ENCODE data around the gene COL15A1.

The COL15A1 gene

DNA sequence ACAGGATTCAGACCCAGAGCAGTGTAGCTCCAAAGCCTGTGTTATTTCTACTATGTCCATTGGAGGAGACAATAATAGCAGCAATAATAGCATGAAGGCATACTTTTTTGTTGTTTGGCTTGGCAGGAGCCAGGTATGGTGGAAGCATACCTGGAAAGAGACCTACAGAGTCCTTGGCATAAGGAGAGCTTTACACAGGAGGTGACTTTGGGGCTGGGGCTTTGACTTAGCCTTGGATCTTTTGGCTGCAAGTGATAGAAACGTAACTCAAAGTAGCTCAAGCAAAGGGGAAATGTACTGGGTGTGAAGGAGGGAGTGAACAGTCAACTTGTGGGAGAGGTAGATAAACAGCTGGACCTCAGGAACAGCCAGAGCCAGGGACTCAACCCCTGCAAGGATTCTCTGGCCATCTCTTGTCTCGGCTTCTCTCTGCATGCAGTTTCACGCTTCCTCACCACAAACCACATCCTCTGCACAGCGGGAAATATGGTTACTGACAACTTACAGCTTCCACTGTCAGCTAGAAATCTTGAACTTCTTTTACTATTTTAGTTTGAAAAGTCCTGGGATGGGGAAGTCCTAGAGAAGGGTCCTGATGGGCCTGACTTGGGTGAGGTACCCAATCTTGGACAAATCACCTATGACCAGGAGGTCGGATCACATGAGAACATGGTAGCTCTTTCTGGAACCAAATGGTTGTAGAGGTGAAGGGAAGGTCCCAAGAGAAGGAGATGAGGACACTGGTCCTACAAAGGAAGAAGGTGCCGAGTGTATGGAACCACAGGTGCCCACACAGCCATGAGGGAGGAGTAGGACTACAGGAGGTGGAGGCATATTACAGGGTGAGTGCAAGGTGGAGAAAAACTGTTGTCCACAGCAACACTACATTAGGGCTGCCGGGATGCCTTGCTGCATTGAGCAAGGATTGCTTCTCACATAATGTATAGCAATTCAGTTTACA is 114.2 kb downstream of the COL15A1 start:
- DNase-seq (ENCODE audit: low read depth), result no peak
- TF ChIP-seq, protein P1, sequence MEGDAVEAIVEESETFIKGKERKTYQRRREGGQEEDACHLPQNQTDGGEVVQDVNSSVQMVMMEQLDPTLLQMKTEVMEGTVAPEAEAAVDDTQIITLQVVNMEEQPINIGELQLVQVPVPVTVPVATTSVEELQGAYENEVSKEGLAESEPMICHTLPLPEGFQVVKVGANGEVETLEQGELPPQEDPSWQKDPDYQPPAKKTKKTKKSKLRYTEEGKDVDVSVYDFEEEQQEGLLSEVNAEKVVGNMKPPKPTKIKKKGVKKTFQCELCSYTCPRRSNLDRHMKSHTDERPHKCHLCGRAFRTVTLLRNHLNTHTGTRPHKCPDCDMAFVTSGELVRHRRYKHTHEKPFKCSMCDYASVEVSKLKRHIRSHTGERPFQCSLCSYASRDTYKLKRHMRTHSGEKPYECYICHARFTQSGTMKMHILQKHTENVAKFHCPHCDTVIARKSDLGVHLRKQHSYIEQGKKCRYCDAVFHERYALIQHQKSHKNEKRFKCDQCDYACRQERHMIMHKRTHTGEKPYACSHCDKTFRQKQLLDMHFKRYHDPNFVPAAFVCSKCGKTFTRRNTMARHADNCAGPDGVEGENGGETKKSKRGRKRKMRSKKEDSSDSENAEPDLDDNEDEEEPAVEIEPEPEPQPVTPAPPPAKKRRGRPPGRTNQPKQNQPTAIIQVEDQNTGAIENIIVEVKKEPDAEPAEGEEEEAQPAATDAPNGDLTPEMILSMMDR (conservative IDR thresholded peaks at IDR 0.05; ENCODE audit: low read depth, low read length), result no peak
- H3K4me3 ChIP-seq (ENCODE audit: low read length), result no peak overlapping the region

DNA sequence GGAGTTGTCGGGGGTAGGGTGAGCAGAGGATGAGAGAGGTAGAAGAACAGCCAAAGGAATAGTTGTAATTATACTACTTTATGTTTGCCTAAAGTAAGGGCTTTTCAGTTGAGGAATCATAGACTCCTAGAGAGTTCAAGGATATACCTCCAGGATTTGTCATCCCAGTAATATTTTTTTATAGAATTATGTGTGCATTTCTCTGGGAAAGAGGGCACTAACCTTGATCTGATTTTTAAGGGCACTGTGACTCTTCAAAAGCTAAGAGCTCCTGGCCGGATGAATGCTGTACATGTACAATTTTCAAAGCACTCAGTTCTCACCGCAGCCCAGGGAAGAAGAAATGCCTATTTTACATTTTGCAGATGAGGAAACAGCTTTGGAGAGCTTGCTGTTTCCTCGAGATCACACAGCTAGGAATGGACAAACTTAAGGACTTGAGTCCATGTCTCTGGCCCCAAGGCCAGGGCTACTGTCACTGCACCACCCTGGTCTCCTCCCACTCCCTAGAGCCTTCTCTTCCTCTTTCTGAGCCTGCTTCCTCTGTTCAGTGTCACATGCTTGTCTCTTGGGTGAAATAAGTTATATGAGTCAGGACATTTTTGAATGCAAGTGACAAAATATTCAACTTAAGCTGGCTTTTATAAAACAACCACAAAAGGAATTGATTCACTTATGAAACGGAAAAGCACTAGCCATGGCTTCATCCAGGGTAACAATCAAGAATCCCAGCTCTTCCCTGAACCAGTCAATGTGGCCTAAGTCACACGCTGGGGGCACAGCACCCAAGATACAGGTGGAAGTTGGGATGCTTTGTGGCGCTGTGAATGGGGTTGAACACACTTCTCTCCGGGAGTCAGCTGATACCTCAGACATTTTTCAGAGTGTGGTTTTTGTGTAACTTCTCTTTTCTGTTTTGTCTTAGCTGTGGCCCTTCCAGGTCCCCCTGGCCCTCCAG is 115.5 kb downstream of the COL15A1 start:
- no peak overlapping the region for H3K4me3 ChIP-seq (ENCODE audit: low read length)
- TF ChIP-seq, protein P1 (conservative IDR thresholded peaks at IDR 0.05; ENCODE audit: low read depth, low read length), result no peak
- DNase-seq (ENCODE audit: low read depth), result no peak

DNA sequence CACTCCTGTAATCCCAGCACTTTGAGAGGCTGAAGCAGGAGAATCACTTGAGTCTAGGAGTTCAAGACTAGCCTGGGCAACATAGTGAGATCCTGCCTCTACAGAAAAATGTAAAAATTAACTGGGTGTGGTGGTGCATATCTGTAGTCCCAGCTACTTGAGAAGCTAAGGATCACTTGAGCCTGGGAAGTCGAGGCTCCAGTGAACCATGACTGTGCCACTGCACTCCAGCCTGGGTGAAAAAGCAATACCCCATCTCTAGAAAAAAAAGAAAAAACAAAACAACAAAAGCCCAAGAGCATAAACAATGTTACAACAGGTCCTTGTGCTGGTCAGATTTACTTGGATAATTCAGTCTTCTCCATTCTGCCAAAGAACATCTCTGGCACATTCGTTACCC is 116.9 kb downstream of the COL15A1 start:
- TF ChIP-seq, protein P1 (conservative IDR thresholded peaks at IDR 0.05; ENCODE audit: low read depth, low read length), result no peak
- no peak for DNase-seq (ENCODE audit: low read depth)
- no peak overlapping the region for H3K4me3 ChIP-seq (ENCODE audit: low read length)

DNA sequence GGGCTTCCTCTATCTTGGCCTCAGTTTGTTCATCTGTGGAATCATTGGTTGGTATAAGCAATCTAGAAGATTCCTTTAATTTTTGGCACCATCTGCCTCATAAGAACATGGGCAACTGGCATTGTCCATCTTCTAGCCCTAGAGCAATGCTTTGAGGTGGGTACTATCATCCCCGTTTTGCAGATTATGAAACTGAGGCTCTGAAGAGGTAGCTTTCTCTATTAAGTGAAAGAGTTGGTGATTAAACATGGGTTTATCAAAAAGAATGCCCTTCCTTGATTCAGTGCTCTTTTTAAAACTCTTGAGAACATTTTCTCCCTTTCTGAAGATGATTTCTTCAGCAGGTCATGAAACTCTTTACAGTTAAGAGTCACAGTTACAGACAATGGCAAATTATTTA is 118.8 kb downstream of the COL15A1 start:
- TF ChIP-seq, protein P1 (conservative IDR thresholded peaks at IDR 0.05; ENCODE audit: low read depth, low read length), result no peak
- no peak for DNase-seq (ENCODE audit: low read depth)

DNA sequence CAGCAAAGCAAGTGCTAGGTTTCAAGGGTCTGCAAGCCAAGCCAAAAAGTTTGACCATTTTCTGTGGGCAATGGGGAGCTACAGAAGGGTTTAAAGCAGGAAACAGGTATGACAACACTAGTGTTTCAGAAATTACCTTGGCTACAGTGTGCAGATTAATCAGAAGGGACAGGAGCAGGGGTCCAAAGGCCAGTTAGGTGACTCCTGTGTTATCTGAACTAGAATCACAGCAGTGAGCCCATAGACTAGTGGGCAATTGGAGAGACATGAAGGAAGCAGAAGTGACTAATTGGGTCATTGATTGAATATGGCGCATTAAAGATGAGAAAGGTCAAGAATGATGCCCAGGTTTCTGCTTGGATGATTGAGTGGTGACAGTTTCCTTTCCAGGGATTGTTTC is 119.8 kb downstream of the COL15A1 start:
- DNase-seq (ENCODE audit: low read depth), result no peak
- TF ChIP-seq, protein P1 (conservative IDR thresholded peaks at IDR 0.05; ENCODE audit: low read depth, low read length), result no peak
- H3K4me3 ChIP-seq (ENCODE audit: low read length), result no peak overlapping the region

More for the DNA sequence above, 118.8 kb downstream of the COL15A1 start:
- H3K4me3 ChIP-seq (ENCODE audit: low read length), result no peak overlapping the region

DNA sequence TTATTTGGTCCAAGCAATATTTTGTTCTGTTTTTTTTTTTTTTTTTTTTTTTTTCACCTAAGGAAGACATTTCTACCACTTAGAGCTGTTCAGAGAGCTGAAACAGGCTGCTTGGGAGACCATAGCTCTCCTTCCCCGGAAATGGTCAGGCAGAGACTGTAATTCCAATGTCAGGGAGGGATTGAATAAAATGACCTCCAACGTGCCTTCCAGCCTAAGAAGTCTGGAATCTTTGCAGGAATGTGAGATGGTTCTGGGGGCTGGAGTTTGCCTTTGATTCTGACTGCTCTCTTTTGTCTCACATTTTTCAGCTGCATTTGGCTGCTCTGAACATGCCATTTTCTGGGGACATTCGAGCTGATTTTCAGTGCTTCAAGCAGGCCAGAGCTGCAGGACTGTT is 122.9 kb downstream of the COL15A1 start:
- no peak overlapping the region for H3K4me3 ChIP-seq (ENCODE audit: low read length)
- TF ChIP-seq, protein P1 (conservative IDR thresholded peaks at IDR 0.05; ENCODE audit: low read depth, low read length), result no peak

More for the DNA sequence above, 122.9 kb downstream of the COL15A1 start:
- DNase-seq (ENCODE audit: low read depth), result no peak

Measured in retinal pigment epithelial cell (primary cell).